ENCODE results near the gene REPS2. TPM values are rescaled to one million over a fixed set of nuclear protein-coding genes. Genes with fewer than 3 reads are reported as not detected.

The REPS2 gene
- total RNA-seq, 1 experiment from 2014 or later, result 0.04 TPM

DNA sequence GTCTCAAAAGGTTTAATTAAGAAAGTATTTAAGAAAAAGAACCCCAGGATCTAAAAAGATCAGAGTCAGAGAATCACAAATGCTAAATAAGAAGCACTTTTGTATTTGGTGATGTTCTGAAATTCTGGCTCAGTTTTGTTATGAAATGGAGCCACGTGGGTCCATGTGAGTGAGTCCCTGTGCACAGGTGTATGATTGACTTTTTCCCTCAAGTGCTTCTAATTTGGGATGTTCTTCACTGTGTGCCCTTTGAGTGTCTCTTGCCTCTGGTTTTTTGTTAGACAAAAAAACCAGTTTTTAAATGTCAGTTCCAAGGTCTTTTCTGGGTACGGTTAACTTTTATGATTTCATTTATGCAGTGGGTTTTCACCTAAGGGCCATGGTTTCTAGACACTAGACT lies 44.4 kb downstream of the REPS2 start:
- TF ChIP-seq, protein P1, sequence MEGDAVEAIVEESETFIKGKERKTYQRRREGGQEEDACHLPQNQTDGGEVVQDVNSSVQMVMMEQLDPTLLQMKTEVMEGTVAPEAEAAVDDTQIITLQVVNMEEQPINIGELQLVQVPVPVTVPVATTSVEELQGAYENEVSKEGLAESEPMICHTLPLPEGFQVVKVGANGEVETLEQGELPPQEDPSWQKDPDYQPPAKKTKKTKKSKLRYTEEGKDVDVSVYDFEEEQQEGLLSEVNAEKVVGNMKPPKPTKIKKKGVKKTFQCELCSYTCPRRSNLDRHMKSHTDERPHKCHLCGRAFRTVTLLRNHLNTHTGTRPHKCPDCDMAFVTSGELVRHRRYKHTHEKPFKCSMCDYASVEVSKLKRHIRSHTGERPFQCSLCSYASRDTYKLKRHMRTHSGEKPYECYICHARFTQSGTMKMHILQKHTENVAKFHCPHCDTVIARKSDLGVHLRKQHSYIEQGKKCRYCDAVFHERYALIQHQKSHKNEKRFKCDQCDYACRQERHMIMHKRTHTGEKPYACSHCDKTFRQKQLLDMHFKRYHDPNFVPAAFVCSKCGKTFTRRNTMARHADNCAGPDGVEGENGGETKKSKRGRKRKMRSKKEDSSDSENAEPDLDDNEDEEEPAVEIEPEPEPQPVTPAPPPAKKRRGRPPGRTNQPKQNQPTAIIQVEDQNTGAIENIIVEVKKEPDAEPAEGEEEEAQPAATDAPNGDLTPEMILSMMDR (conservative IDR thresholded peaks at IDR 0.05; ENCODE audit: low read depth, low read length), result no peak
- no peak for TF ChIP-seq EZH2 (IDR thresholded peaks at IDR 0.05; ENCODE audit: borderline replicate concordance, low read depth, low read length, poor library complexity, severe bottlenecking)
- Histone ChIP-seq H3K36me3 (ENCODE audit: insufficient read depth, low read length, poor library complexity, severe bottlenecking) (no peaks in the 10 kb centered on the region), H3K4me1 (ENCODE audit: insufficient read depth, low read length, poor library complexity, severe bottlenecking) (no peaks in the 10 kb centered on the region), H3K27me3 (replicated peaks; ENCODE audit: insufficient read depth, low read depth, low read length, poor library complexity) (peaks cover 34% of the 10 kb centered on the region), H3K4me3 (ENCODE audit: low read depth, low read length, poor library complexity, severe bottlenecking) (no peak overlapping the region), H3K27ac (ENCODE audit: low read depth, low read length, poor library complexity, severe bottlenecking) (no peak overlapping the region), H3K9me3 (ENCODE audit: low read depth, low read length, poor library complexity, severe bottlenecking) (no peaks in the 10 kb centered on the region)
- ChIA-PET CTCF (no interaction called here), POLR2A (ENCODE audit: low non-redundant PET) (no interaction called here)
- intact Hi-C loops (cut with micrococcal nuclease; ENCODE audit: unreplicated experiment), result no loop called here
- BruUV-seq (replicated peaks), result no TSS peak
- DNase-seq (ENCODE audit: low spot score), result no peak

DNA sequence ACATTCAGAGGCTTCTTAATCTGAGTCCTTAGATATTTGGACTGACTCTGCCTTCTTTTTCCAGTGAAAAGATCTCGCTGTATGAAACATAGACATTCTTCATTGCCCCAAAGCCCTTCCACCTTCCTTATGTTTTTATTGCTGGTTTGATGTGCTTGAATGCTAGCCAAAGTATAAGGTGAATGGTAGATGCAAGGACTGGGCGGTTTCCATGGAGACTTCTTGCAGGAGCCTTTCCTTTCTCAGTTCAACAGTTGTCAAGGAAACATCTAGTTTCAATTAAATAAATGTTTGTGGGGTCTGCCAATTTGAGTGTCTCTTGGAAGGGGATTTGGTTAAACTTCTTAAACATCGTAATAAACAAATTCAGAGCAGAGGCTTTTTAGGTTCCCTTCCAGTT lies 46.0 kb downstream of the REPS2 start:
- Histone ChIP-seq H3K27me3 (replicated peaks; ENCODE audit: insufficient read depth, low read depth, low read length, poor library complexity) (peaks cover 31% of the 10 kb centered on the region), H3K36me3 (ENCODE audit: insufficient read depth, low read length, poor library complexity, severe bottlenecking) (no peaks in the 10 kb centered on the region), H3K27ac (ENCODE audit: low read depth, low read length, poor library complexity, severe bottlenecking) (no peak overlapping the region), H3K9me3 (ENCODE audit: low read depth, low read length, poor library complexity, severe bottlenecking) (no peaks in the 10 kb centered on the region), H3K4me1 (ENCODE audit: insufficient read depth, low read length, poor library complexity, severe bottlenecking) (no peaks in the 10 kb centered on the region), H3K4me3 (ENCODE audit: low read depth, low read length, poor library complexity, severe bottlenecking) (no peak overlapping the region)
- POLR2A ChIA-PET (ENCODE audit: low non-redundant PET), result no interaction called here
- intact Hi-C loops (cut with micrococcal nuclease; ENCODE audit: unreplicated experiment), result no loop called here
- TF ChIP-seq, protein P1 (conservative IDR thresholded peaks at IDR 0.05; ENCODE audit: low read depth, low read length), result no peak
- no peak for TF ChIP-seq EZH2 (IDR thresholded peaks at IDR 0.05; ENCODE audit: borderline replicate concordance, low read depth, low read length, poor library complexity, severe bottlenecking)
- CTCF ChIA-PET, result no interaction called here
- no peak for DNase-seq (ENCODE audit: low spot score)
- BruUV-seq (replicated peaks), result no TSS peak

DNA sequence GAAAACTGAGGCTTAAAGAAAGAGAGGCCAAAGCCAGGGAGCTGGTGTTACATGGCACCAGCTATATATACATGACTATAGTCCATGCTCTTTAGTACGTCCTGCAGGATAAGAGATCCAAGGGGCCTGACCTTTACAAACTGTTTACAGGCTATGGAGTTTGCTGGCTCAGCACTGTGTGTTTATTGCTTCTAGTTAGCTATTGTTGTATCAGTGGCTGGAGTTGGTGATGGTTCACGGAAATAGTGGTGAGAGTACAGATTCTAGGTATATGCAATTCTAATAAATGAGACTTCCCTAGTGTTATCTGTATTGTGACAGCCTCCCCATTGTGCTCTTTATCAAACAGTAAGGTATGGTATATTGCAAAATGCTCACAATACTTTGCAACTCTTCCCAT lies 46.5 kb downstream of the REPS2 start:
- no peak overlapping the region for H3K4me3 ChIP-seq (ENCODE audit: low read depth, low read length, poor library complexity, severe bottlenecking)
- intact Hi-C loops (cut with micrococcal nuclease; ENCODE audit: unreplicated experiment), result no loop called here
- TF ChIP-seq EZH2 (IDR thresholded peaks at IDR 0.05; ENCODE audit: borderline replicate concordance, low read depth, low read length, poor library complexity, severe bottlenecking), result no peak
- TF ChIP-seq, protein P1 (conservative IDR thresholded peaks at IDR 0.05; ENCODE audit: low read depth, low read length), result no peak
- DNase-seq (ENCODE audit: low spot score), result no peak
- H3K27ac ChIP-seq (ENCODE audit: low read depth, low read length, poor library complexity, severe bottlenecking), result no peak overlapping the region
- H3K9me3 ChIP-seq (ENCODE audit: low read depth, low read length, poor library complexity, severe bottlenecking), result no peaks in the 10 kb centered on the region
- no TSS peak for BruUV-seq (replicated peaks)
- no peaks in the 10 kb centered on the region for H3K4me1 ChIP-seq (ENCODE audit: insufficient read depth, low read length, poor library complexity, severe bottlenecking)
- H3K27me3 ChIP-seq (replicated peaks; ENCODE audit: insufficient read depth, low read depth, low read length, poor library complexity), result peaks cover 31% of the 10 kb centered on the region
- no peaks in the 10 kb centered on the region for H3K36me3 ChIP-seq (ENCODE audit: insufficient read depth, low read length, poor library complexity, severe bottlenecking)
- CTCF ChIA-PET, result no interaction called here
- POLR2A ChIA-PET (ENCODE audit: low non-redundant PET), result no interaction called here

All from A673 (cell line).